CD4-positive, alpha-beta T cell treated with Interleukin-6 for 4 hours (primary cell): ENCODE results near the gene DNAJC1.

ENCODE experiments used
- DNase-seq: peaks from one replicate; pipeline ENCODE4 v3.0.0-alpha.2; 2020; ENCODE audit warnings: mixed read lengths

Gene DNAJC1

GRCh38 chr10:21954690-21955089, 48.8 kb downstream of the DNAJC1 start:
- DNase-seq, result no peak

GRCh38 chr10:21954132-21954531, 49.4 kb downstream of the DNAJC1 start:
- DNase-seq, result no peak

- DNase-seq, result peak; percentile 2
These were observed 49.9 kb downstream of the DNAJC1 start for GRCh38 chr10:21953585-21954057.

- no peak for DNase-seq
These were observed 53.0 kb downstream of the DNAJC1 start for GRCh38 chr10:21950566-21950965.

- no peak for DNase-seq
These were observed 56.6 kb downstream of the DNAJC1 start for GRCh38 chr10:21946946-21947345.

- DNase-seq, result no peak
These were observed 58.7 kb downstream of the DNAJC1 start for GRCh38 chr10:21944727-21945386.

GRCh38 chr10:21943633-21944265, 59.8 kb downstream of the DNAJC1 start:
- no peak for DNase-seq

GRCh38 chr10:21935439-21936023, 68.0 kb downstream of the DNAJC1 start:
- no peak for DNase-seq

GRCh38 chr10:21934307-21934706, 69.2 kb downstream of the DNAJC1 start:
- DNase-seq, result no peak

- DNase-seq, result no peak
These were observed 74.5 kb downstream of the DNAJC1 start for GRCh38 chr10:21929070-21929469.

- no peak for DNase-seq
These were observed 75.7 kb downstream of the DNAJC1 start for GRCh38 chr10:21927631-21928353.

- no peak for DNase-seq
These were observed 76.6 kb downstream of the DNAJC1 start for GRCh38 chr10:21926949-21927348.

GRCh38 chr10:21926358-21926925, 77.1 kb downstream of the DNAJC1 start:
- no peak for DNase-seq

GRCh38 chr10:21925851-21926250, 77.7 kb downstream of the DNAJC1 start:
- no peak for DNase-seq

- no peak for DNase-seq
These were observed 79.0 kb downstream of the DNAJC1 start for GRCh38 chr10:21924511-21924910.

- DNase-seq, result no peak
These were observed 82.9 kb downstream of the DNAJC1 start for GRCh38 chr10:21920633-21921032.

GRCh38 chr10:21919906-21920305, 83.6 kb downstream of the DNAJC1 start:
- no peak for DNase-seq

GRCh38 chr10:21919117-21919516, 84.4 kb downstream of the DNAJC1 start:
- DNase-seq, result no peak

- no peak for DNase-seq
These were observed 90.9 kb downstream of the DNAJC1 start for GRCh38 chr10:21912625-21913024.

- no peak for DNase-seq
These were observed 92.7 kb downstream of the DNAJC1 start for GRCh38 chr10:21910798-21911197.

GRCh38 chr10:21907436-21907835, 96.1 kb downstream of the DNAJC1 start:
- DNase-seq, result no peak

GRCh38 chr10:21904930-21905329, 98.6 kb downstream of the DNAJC1 start:
- no peak for DNase-seq

GRCh38 chr10:21899736-21900135, 103.8 kb downstream of the DNAJC1 start:
- DNase-seq, result no peak
